CD4-positive, alpha-beta memory T cell (primary cell): ENCODE results near the gene D2HGDH. TPM values are rescaled to one million over a fixed set of nuclear protein-coding genes. Genes with fewer than 3 reads are reported as not detected.

Experiments
- CTCF ChIA-PET: fragments of 350-600 bp; sonication (Branson Sonifier 250); formaldehyde crosslinking; loops from one replicate; lab custom pipeline; 2021; ENCODE audit warnings: inconsistent platforms; ENCODE audit not compliant: partially characterized antibody; lab: Charles Lee
- POLR2A ChIA-PET: fragments of 350-600 bp; sonication (Branson Sonifier 250); formaldehyde crosslinking; loops from one replicate; lab custom pipeline; 2021; ENCODE audit not compliant: partially characterized antibody; lab: Charles Lee
- DNase-seq, 5 donors: peaks; one replicate each; pipeline versions ENCODE4 v3.0.0 to v3.0.0-alpha.2; 2020 to 2022; ENCODE audit warnings: mixed read lengths in 1 of 5
- H3K27ac ChIP-seq: one replicate; pipeline ENCODE4 v1.7.0; 2013; ENCODE audit warnings: low read depth, low read length
- H3K27me3 ChIP-seq: 2 replicates; pipeline ENCODE4 v1.7.0; 2013; ENCODE audit warnings: mild to moderate bottlenecking, low read length, moderate library complexity; ENCODE audit not compliant: insufficient read depth
- H3K36me3 ChIP-seq: 2 replicates; pipeline ENCODE4 v1.7.0; 2013; ENCODE audit warnings: mild to moderate bottlenecking, low read length, moderate library complexity; ENCODE audit not compliant: insufficient read depth
- H3K4me1 ChIP-seq: 2 replicates; pipeline ENCODE4 v1.7.0; 2013; ENCODE audit warnings: mild to moderate bottlenecking, low read length, moderate library complexity; ENCODE audit not compliant: insufficient read depth
- H3K4me3 ChIP-seq, 2 donors: one replicate each; pipeline ENCODE4 v1.7.0; 2013; ENCODE audit warnings: low read length in 2 of 2, mild to moderate bottlenecking in 1 of 2
- H3K9me3 ChIP-seq, 2 donors: one replicate each; pipeline ENCODE4 v1.7.0; 2013; ENCODE audit warnings: low read length in 2 of 2, control low read depth in 1 of 2; ENCODE audit not compliant: control insufficient read depth in 1 of 2
- H3K27ac Mint-ChIP-seq, 7 donors: one replicate each; pipeline ENCODE4 v1.8.0; 2020 to 2021; ENCODE audit warnings: mixed read lengths in 7 of 7, mild to moderate bottlenecking in 6 of 7, inconsistent platforms in 3 of 7, moderate library complexity in 3 of 7
- H3K27me3 Mint-ChIP-seq, 2 donors: one replicate each; pipeline ENCODE4 v1.8.0; 2020 to 2021; ENCODE audit warnings: mixed read lengths in 2 of 2
- H3K36me3 Mint-ChIP-seq, 2 donors: one replicate each; pipeline ENCODE4 v1.8.0; 2020 to 2021; ENCODE audit warnings: mixed read lengths in 2 of 2, inconsistent platforms in 1 of 2, mild to moderate bottlenecking in 1 of 2
- H3K4me1 Mint-ChIP-seq, 4 donors: one replicate each; pipeline ENCODE4 v1.8.0; 2020 to 2021; ENCODE audit warnings: mixed read lengths in 4 of 4, mild to moderate bottlenecking in 1 of 4
- H3K4me3 Mint-ChIP-seq, 8 donors: one replicate each; pipeline ENCODE4 v1.8.0; 2020 to 2021; ENCODE audit warnings: mixed read lengths in 8 of 8, mild to moderate bottlenecking in 7 of 8, moderate library complexity in 6 of 8, inconsistent platforms in 3 of 8
- H3K9me3 Mint-ChIP-seq, 8 donors: one replicate each; pipeline ENCODE4 v1.8.0; 2020 to 2021; ENCODE audit warnings: mixed read lengths in 8 of 8, mild to moderate bottlenecking in 5 of 8, inconsistent platforms in 3 of 8, moderate library complexity in 1 of 8
- intact Hi-C: fragments of 100-400 bp; cut with micrococcal nuclease; formaldehyde crosslinking; loops from one replicate; pipeline ENCODE4 v1.15.1; 2023
- polyA plus RNA-seq, 2 donors: library from polyadenylated mRNA; unstranded; fragments of 300-500 nt; fragmentation: Illumina TruSeq; gene quantifications; one replicate each; pipeline ENCODE4 v1.2.3, GENCODE V29; 2021
- total RNA-seq, 2 experiments: library from RNA; stranded (reverse); gene quantifications; one replicate each; pipeline ENCODE4 v1.2.3, GENCODE V29; 2021

D2HGDH gene
- total RNA-seq: 10 to 100 TPM; 48.7 to 53.9 TPM
- polyA plus RNA-seq: 1 to 10 TPM in 1 of 2 donors, under 1 TPM in 1; 0.93 to 5.9 TPM

DNA sequence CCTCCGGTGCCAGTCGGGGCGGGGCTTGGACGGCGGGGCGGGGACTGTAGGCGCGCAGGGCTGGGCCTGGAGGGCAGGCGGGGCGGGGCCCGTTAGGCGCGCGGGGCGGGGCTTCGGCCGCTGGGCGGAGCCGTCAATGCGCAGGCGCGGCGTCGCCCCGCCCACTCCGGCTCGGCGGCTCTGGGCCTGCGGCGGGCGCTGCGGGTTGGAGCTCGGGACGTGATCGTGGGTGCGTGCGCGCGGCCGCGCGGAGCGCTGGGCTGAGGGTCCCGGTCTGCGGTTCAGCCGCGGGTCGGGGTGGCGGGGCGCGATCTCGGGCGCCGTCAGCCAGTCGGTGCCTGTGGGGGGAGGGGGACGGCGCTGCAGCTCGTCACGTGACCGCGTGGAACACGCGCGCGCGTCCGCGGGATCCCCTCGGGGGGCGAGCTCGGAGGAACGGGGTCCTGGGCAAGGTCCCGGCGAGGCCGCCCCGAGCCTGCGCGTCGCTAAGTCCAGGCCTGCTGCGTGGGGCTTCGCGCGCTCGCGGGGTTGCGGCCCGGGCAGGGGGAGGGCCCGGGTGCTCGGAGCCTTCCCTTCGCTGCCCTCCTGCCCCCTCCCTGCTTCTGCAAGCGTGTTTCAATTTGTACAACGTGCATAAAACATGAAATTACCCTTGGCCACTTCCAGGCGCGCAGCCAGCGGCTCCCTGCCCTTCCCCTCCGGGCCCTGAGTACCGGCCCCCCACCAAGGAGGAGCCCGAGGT, at the start of gene D2HGDH:
D2HGDH (plus strand) TSS at position 164 of the 742 bp plus-strand sequence. CDS start 595 bp downstream, outside the sequence.
- Mint-ChIP-seq H3K4me1 (peaks cover 16 to 54% (median 30%) of the 10 kb centered on the region in 4 donors), H3K36me3 (peaks cover 0 to 1% of the 10 kb centered on the region in 2 donors), H3K27me3 (no peaks in the 10 kb centered on the region), H3K27ac (peak within 1 kb of the TSS; percentile 57 to 90 (median 79)), H3K9me3 (peaks cover 0 to 3% (median 0%) of the 10 kb centered on the region in 8 donors), H3K4me3 (peak within 1 kb of the TSS; percentile 79 to 89 (median 85))
- CTCF ChIA-PET: interaction anchor here (1.1 to 6.8 kb wide), 6 partner anchors 10 to 146 kb away, joined by 3 to 36 read pairs (median 5); partner anchors contain the start of genes ING5 and RTP5
- Histone ChIP-seq H3K9me3 (no peaks in the 10 kb centered on the region), H3K27ac (peak within 1 kb of the TSS; percentile 67), H3K4me1 (peaks cover 17% of the 10 kb centered on the region), H3K36me3 (no peaks in the 10 kb centered on the region), H3K27me3 (no peaks in the 10 kb centered on the region), H3K4me3 (peak within 1 kb of the TSS; percentile 34 to 93)
- peak; percentile 89 to 95 (median 91) for DNase-seq
- intact Hi-C loops: loop anchor here (1.0 to 2.0 kb wide), 4 partner anchors 25 to 147 kb away; partner anchors contain the start of genes DTYMK and ING5
- POLR2A ChIA-PET: interaction anchor here (0.8 to 3.2 kb wide), 17 partner anchors 9 to 419 kb away, joined by 3 to 40 read pairs (median 8); partner anchors contain the start of genes ATG4B, DTYMK, HDLBP and ING5

GRCh38 chr2:241686324-241686649, 48.1 kb upstream of the D2HGDH start:
- peaks cover 14 to 40% (median 26%) of the 10 kb centered on the region in 4 donors for H3K4me1 Mint-ChIP-seq
- H3K27ac Mint-ChIP-seq: peak overlapping the region; percentile 30 to 93 (median 87)
- H3K27ac ChIP-seq: peak overlapping the region; percentile 54

GRCh38 chr2:241686650-241687425, 47.6 kb upstream of the D2HGDH start, which contains the start of gene DTYMK:
DTYMK (minus strand) TSS chr2:241686815; CDS start chr2:241686783, 32 bp downstream.
- H3K4me1 ChIP-seq: peaks cover 32% of the 10 kb centered on the region
- no peaks in the 10 kb centered on the region for H3K9me3 Mint-ChIP-seq

More at GRCh38 chr2:241686324-241686649, 48.1 kb upstream of the D2HGDH start:
- no peaks in the 10 kb centered on the region for H3K27me3 ChIP-seq
- peaks cover 32% of the 10 kb centered on the region for H3K4me1 ChIP-seq
- peaks cover 13% of the 10 kb centered on the region for H3K36me3 ChIP-seq
- Mint-ChIP-seq H3K9me3 (no peaks in the 10 kb centered on the region), H3K36me3 (peaks cover 12 to 27% of the 10 kb centered on the region in 2 donors), H3K4me3 (peak overlapping the region; percentile 85 to 96 (median 91)), H3K27me3 (no peaks in the 10 kb centered on the region)
- ChIA-PET POLR2A (interaction anchor here (0.6 to 8.0 kb wide), 19 partner anchors 10 to 371 kb away, joined by 3 to 145 read pairs (median 4); partner anchors contain the start of genes ATG4B, D2HGDH, HDLBP and ING5), CTCF (interaction anchor here (0.6 to 4.3 kb wide), 8 partner anchors 14 to 193 kb away, joined by 3 to 42 read pairs (median 4); partner anchors contain the start of gene ING5)
- peak in 1 of 5 donors; percentile 15 for DNase-seq
- intact Hi-C loops: loop anchor here (1.0 to 5.0 kb wide), 6 partner anchors 16 to 1119 kb away; partner anchors contain the start of genes ATG4B, D2HGDH, ING5 and RNPEPL1
- H3K9me3 ChIP-seq: no peaks in the 10 kb centered on the region
- H3K4me3 ChIP-seq: peak overlapping the region; percentile 57 to 89

DNA sequence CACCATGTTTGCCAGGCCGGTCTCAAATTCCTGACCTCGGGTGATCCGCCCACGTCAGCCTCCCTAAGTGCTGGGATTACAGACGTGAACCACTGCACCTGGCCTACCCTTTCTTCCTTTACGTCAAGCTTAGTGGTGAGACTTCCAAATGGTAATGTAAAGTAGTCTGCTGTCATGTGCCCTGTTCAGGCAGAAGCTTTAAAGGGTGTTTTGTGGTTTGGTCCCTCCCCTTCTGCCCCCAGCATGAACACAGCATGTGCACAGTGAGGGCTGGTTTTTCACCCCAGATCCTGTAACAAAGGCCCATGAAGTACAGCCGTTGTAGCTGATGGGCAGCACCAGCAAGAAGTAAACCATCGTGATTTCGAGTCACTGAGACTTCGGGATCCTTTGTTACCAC, 45.1 kb upstream of the D2HGDH start:
- peak overlapping the region in 6 of 8 donors; percentile 21 to 74 (median 49) for H3K4me3 Mint-ChIP-seq
- peak in 3 of 5 donors; percentile 23 to 76 (median 51) for DNase-seq
- Histone ChIP-seq H3K4me3 (no peak overlapping the region), H3K27me3 (no peaks in the 10 kb centered on the region), H3K9me3 (no peaks in the 10 kb centered on the region), H3K27ac (no peak overlapping the region), H3K36me3 (peaks cover 9% of the 10 kb centered on the region), H3K4me1 (peaks cover 32% of the 10 kb centered on the region)
- no peaks in the 10 kb centered on the region for H3K9me3 Mint-ChIP-seq
- peaks cover 13 to 42% (median 26%) of the 10 kb centered on the region in 4 donors for H3K4me1 Mint-ChIP-seq
- H3K27ac Mint-ChIP-seq: peak overlapping the region in 4 of 7 donors; percentile 85 to 93 (median 93)
- ChIA-PET POLR2A (interaction anchor here (8.0 kb wide), 1 partner anchor 11 kb away, joined by 145 read pairs; the partner anchor contains the start of gene ING5), CTCF (interaction anchor here (1.4 to 4.3 kb wide), 3 partner anchors 11 to 190 kb away, joined by 3 to 42 read pairs (median 10); partner anchors contain the start of gene ING5)
- intact Hi-C loops: loop anchor here (5.0 kb wide), 1 partner anchor 1122 kb away; the partner anchor contains the start of gene RNPEPL1
- peaks cover 5 to 24% of the 10 kb centered on the region in 2 donors for H3K36me3 Mint-ChIP-seq
- no peaks in the 10 kb centered on the region for H3K27me3 Mint-ChIP-seq

More at GRCh38 chr2:241686650-241687425, 47.6 kb upstream of the D2HGDH start, which contains the start of gene DTYMK:
- Mint-ChIP-seq H3K36me3 (peaks cover 7 to 25% of the 10 kb centered on the region in 2 donors), H3K27me3 (no peaks in the 10 kb centered on the region), H3K4me1 (peaks cover 14 to 40% (median 26%) of the 10 kb centered on the region in 4 donors), H3K27ac (peak within 1 kb of the TSS; percentile 85 to 93 (median 91)), H3K4me3 (peak within 1 kb of the TSS; percentile 87 to 96 (median 94))
- H3K27ac ChIP-seq: peak within 1 kb of the TSS; percentile 80
- H3K4me3 ChIP-seq: peak within 1 kb of the TSS; percentile 57 to 89
- POLR2A ChIA-PET: interaction anchor here (0.6 to 8.0 kb wide), 19 partner anchors 9 to 371 kb away, joined by 3 to 145 read pairs (median 4); partner anchors contain the start of genes ATG4B, D2HGDH, HDLBP and ING5
- no peaks in the 10 kb centered on the region for H3K9me3 ChIP-seq
- H3K36me3 ChIP-seq: peaks cover 9% of the 10 kb centered on the region
- no peaks in the 10 kb centered on the region for H3K27me3 ChIP-seq
- intact Hi-C loops: loop anchor here (1.0 to 5.0 kb wide), 6 partner anchors 15 to 1120 kb away; partner anchors contain the start of genes ATG4B, D2HGDH, ING5 and RNPEPL1
- CTCF ChIA-PET: interaction anchor here (0.8 to 4.3 kb wide), 7 partner anchors 14 to 192 kb away, joined by 3 to 42 read pairs (median 4); partner anchors contain the start of gene ING5
- peak; percentile 95 to 98 (median 97) for DNase-seq

DNA sequence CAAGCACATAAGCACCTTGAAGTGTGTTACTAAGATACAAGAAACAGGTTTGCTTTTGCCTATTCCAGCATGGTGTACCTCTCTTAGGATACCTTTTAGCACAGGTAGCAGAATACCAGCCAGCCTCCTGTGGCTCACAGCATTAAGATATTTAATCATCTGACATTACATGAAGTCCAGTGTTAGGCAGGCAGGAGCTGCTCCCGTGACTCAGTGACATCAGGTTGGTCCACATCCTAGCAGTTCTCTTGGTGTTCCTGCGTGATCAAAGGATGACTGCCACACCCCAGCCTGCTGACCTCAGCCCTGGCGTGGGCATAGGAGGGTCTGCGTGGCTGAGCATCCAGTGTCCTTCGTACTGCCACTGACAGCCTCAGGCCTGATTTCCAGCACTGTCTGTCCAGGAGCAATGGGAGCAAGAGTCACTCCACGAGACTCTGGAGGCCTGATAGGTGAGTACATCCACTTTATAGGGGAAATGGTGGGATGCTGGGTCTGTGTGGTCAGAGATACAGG, 44.2 kb upstream of the D2HGDH start:
- Histone ChIP-seq H3K9me3 (no peaks in the 10 kb centered on the region), H3K4me3 (no peak overlapping the region), H3K36me3 (peaks cover 9% of the 10 kb centered on the region), H3K4me1 (peaks cover 32% of the 10 kb centered on the region), H3K27me3 (no peaks in the 10 kb centered on the region), H3K27ac (no peak overlapping the region)
- CTCF ChIA-PET: no interaction called here
- no peaks in the 10 kb centered on the region for H3K27me3 Mint-ChIP-seq
- H3K36me3 Mint-ChIP-seq: peaks cover 4 to 26% of the 10 kb centered on the region in 2 donors
- H3K4me3 Mint-ChIP-seq: no peak overlapping the region
- no peak for DNase-seq
- POLR2A ChIA-PET: interaction anchor here (8.0 kb wide), 1 partner anchor 10 kb away, joined by 145 read pairs; the partner anchor contains the start of gene ING5
- H3K4me1 Mint-ChIP-seq: peaks cover 12 to 41% (median 26%) of the 10 kb centered on the region in 4 donors
- no peaks in the 10 kb centered on the region for H3K9me3 Mint-ChIP-seq
- intact Hi-C loops: no loop called here
- no peak overlapping the region for H3K27ac Mint-ChIP-seq

GRCh38 chr2:241692448-241692847, 42.0 kb upstream of the D2HGDH start:
- Mint-ChIP-seq H3K27me3 (no peaks in the 10 kb centered on the region), H3K9me3 (no peaks in the 10 kb centered on the region), H3K4me1 (peaks cover 11 to 29% (median 18%) of the 10 kb centered on the region in 4 donors), H3K4me3 (no peak overlapping the region), H3K27ac (peak overlapping the region in 1 of 7 donors; percentile 15), H3K36me3 (peaks cover 4 to 19% of the 10 kb centered on the region in 2 donors)
- ChIA-PET CTCF (interaction anchor here (1.6 to 2.3 kb wide), 2 partner anchors 9 to 187 kb away, joined by 5 to 10 read pairs; partner anchors contain the start of gene ING5), POLR2A (interaction anchor here (8.0 kb wide), 1 partner anchor 8 kb away, joined by 145 read pairs; the partner anchor contains the start of gene ING5)
- intact Hi-C loops: no loop called here
- peaks cover 9% of the 10 kb centered on the region for H3K36me3 ChIP-seq
- DNase-seq: no peak
- H3K9me3 ChIP-seq: no peaks in the 10 kb centered on the region
- H3K4me3 ChIP-seq: no peak overlapping the region
- no peaks in the 10 kb centered on the region for H3K27me3 ChIP-seq
- no peak overlapping the region for H3K27ac ChIP-seq
- peaks cover 24% of the 10 kb centered on the region for H3K4me1 ChIP-seq
